ENCODE measurements around the gene SWI5. TPM values are rescaled to one million over a fixed set of nuclear protein-coding genes. Genes with fewer than 3 reads are reported as not detected.

Gene SWI5
- total and polyA plus RNA-seq, 2 experiments from 2014 or later, result 26.6 to 42.5 TPM

- DNase-seq (ENCODE audit: low spot score), result no peak
- Histone ChIP-seq H3F3A (replicated peaks; ENCODE audit: low read depth) (no peaks in the 10 kb centered on the region), H2AFZ (no peak overlapping the region), H3K27ac (ENCODE audit: low read depth) (no peak overlapping the region), H3K79me2 (replicated peaks; ENCODE audit: insufficient read depth) (no peaks in the 10 kb centered on the region), H4K20me1 (replicated peaks; ENCODE audit: insufficient read depth) (no peaks in the 10 kb centered on the region), H3K4me3 (no peak overlapping the region), H3K9me2 (ENCODE audit: insufficient read depth) (no peaks in the 10 kb centered on the region), H3K4me1 (ENCODE audit: insufficient read depth) (no peaks in the 10 kb centered on the region), H3K4me2 (no peak overlapping the region), H3K36me3 (ENCODE audit: insufficient read depth) (no peaks in the 10 kb centered on the region), H3K27me3 (ENCODE audit: insufficient read depth) (no peaks in the 10 kb centered on the region)
- no peaks in the 10 kb centered on the region; the same call in 2 of the 3 replicates for H3K4me1 Mint-ChIP-seq
- peaks cover 6% of the 10 kb centered on the region for H3K27me3 Mint-ChIP-seq (ENCODE audit: insufficient read depth, low read depth, poor library complexity)
- peak overlapping the region; percentile 74; the same call in 1 of the 2 replicates for H3K27ac Mint-ChIP-seq
- TF ChIP-seq ETS1 (IDR thresholded peaks at IDR 0.05) (no peak), REST (IDR thresholded peaks at IDR 0.05; ENCODE audit: unreplicated experiment) (no peak), EZH2 (IDR thresholded peaks at IDR 0.05; ENCODE audit: low read depth, unreplicated experiment) (no peak), EZH2phosphoT487 (IDR thresholded peaks at IDR 0.05; ENCODE audit: unreplicated experiment) (no peak), POLR2AphosphoS5 (IDR thresholded peaks at IDR 0.05; ENCODE audit: low read depth) (no peak), ZNF331 (CRISPR knock-in tag; IDR thresholded peaks at IDR 0.05; ENCODE audit: low read depth) (no peak), CTCF (conservative IDR thresholded peaks at IDR 0.05; ENCODE audit: low read depth in 2 of 2) (no peak), JUNB (IDR thresholded peaks at IDR 0.05; ENCODE audit: unreplicated experiment) (no peak), ZNF462 (CRISPR knock-in tag; IDR thresholded peaks at IDR 0.05) (no peak), STAT1 (IDR thresholded peaks at IDR 0.05; ENCODE audit: unreplicated experiment) (no peak), ZNF114 (CRISPR knock-in tag; IDR thresholded peaks at IDR 0.05) (no peak), NANOG (IDR thresholded peaks at IDR 0.05; ENCODE audit: borderline replicate concordance) (no peak), CREB1 (CRISPR knock-in tag; IDR thresholded peaks at IDR 0.05; ENCODE audit: low read depth) (no peak)
- ATAC-seq, result peak; percentile 54
- peaks cover 4% of the 10 kb centered on the region for H3K36me3 Mint-ChIP-seq (ENCODE audit: low read depth)
- H3K9me3 Mint-ChIP-seq, result no peaks in the 10 kb centered on the region
- H3K4me3 Mint-ChIP-seq, result no peak overlapping the region
Observed at GRCh38 chr9:128232528-128233428, 43.3 kb upstream of the SWI5 start.
